ENCODE results near the gene GSG1L.

DNA sequence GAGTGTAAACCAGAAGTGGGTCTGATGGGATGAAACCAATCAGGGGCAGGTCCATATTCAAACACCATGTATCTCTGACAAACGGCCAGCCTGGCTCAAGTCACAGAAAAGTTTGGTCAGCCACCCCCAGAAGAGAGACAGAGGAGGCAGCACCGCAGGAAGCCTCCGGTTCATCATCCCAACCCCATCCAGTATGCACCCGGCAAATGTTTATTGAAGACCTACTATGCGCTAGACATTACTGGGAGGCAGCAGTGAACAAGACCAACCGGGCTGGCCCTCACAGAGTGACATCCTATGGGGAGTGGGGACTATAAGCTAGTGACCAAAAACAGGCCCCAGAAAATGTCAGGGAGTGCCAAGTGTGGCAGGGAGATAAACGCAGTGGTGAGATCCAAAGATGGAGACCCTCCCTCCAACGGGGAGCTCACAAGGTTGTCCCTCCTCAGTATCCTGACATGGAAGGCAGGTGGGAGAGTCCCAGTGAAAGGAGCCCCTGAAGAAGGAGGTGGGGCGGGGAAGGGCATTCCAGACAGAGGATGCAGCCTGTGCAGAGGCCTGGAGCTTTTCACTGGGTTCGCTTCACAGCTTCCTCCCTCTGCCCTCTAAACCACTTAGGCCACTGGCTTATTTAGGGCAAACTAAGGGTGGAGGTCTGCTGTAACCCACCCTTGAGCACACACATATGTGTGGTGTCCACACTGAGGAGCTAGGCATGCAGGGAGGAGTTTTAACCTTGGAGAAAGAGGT is 2.0 kb downstream of the GSG1L start:
- TF ChIP-seq YY1 (IDR thresholded peaks at IDR 0.05) (no peak), CTCF (IDR thresholded peaks at IDR 0.05; ENCODE audit: low read depth, low read length, missing input control) (no peak)
